SK-N-MC (cell line): Measurements from ENCODE around the gene LMTK3.

Experiments
- EZH2 ChIP-seq: fragments of 200-600 bp; sonication (generic); IDR thresholded peaks from one replicate; pipeline ENCODE4 v1.6.1; 2017; ENCODE audit warnings: antibody characterized with exemption
- POLR2AphosphoS5 ChIP-seq: IDR thresholded peaks from 2 replicates; pipeline ENCODE4 v1.6.1; 2012; ENCODE audit warnings: mild to moderate bottlenecking, low read depth, low read length, borderline replicate concordance

GRCh38 chr19:48544856-48545750 is 33.5 kb upstream of the LMTK3 start:
- TF ChIP-seq POLR2AphosphoS5 = no peak
- TF ChIP-seq EZH2 = no peak
